ENCODE data around the gene TMED9. TPM values are rescaled to one million over a fixed set of nuclear protein-coding genes. Genes with fewer than 3 reads are reported as not detected.

Gene TMED9
- total RNA-seq, 4 donors from 2014 or later = 83.3 to 97.1 (median 95.8) TPM

- no peak for DNase-seq (ENCODE audit: low spot score in 2 of 2)
- Histone ChIP-seq H3K27ac (no peak overlapping the region), H3K36me3 (peaks cover 0 to 40% (median 11%) of the 10 kb centered on the region in 3 donors), H3K9me3 (no peaks in the 10 kb centered on the region), H3K27me3 (peaks cover 0 to 6% of the 10 kb centered on the region in 2 donors), H3K4me3 (no peak overlapping the region), H3K4me1 (peaks cover 0 to 25% (median 11%) of the 10 kb centered on the region in 4 donors)
- TF ChIP-seq POLR2A (IDR thresholded peaks at IDR 0.05) = no peak
- no peak for TF ChIP-seq CTCF (IDR thresholded peaks at IDR 0.05)
- TF ChIP-seq EP300 (IDR thresholded peaks at IDR 0.05) = no peak
- 91 to 92% methylated on average over 8 of the region's 8 CpGs for WGBS, 2 donors
Observed at GRCh38 chr5:177594071-177594470, 2.1 kb downstream of the TMED9 start.

GRCh38 chr5:177595026-177595585 is 3.1 kb downstream of the TMED9 start:
- no peak for DNase-seq (ENCODE audit: low spot score in 2 of 2)
- Histone ChIP-seq H3K4me3 (no peak overlapping the region), H3K4me1 (peaks cover 0 to 28% (median 13%) of the 10 kb centered on the region in 4 donors), H3K27me3 (peaks cover 0 to 3% of the 10 kb centered on the region in 2 donors), H3K9me3 (no peaks in the 10 kb centered on the region), H3K36me3 (peaks cover 0 to 40% (median 11%) of the 10 kb centered on the region in 3 donors), H3K27ac (no peak overlapping the region)
- no peak for TF ChIP-seq EP300 (IDR thresholded peaks at IDR 0.05)
- TF ChIP-seq CTCF (IDR thresholded peaks at IDR 0.05) = no peak
- no peak for TF ChIP-seq POLR2A (IDR thresholded peaks at IDR 0.05)
- WGBS, 2 donors = 96% methylated on average over 8 of the region's 8 CpGs

- no peak for DNase-seq (ENCODE audit: low spot score in 2 of 2)
- H3K4me3 ChIP-seq = no peak overlapping the region
- no peaks in the 10 kb centered on the region for H3K27me3 ChIP-seq
- no peaks in the 10 kb centered on the region for H3K9me3 ChIP-seq
- peaks cover 0 to 40% (median 11%) of the 10 kb centered on the region in 3 donors for H3K36me3 ChIP-seq
- 93 to 97% methylated on average over 2 of the region's 2 CpGs for WGBS, 2 donors
- peaks cover 0 to 36% (median 20%) of the 10 kb centered on the region in 4 donors for H3K4me1 ChIP-seq
- no peak overlapping the region for H3K27ac ChIP-seq
- TF ChIP-seq EP300 (IDR thresholded peaks at IDR 0.05) = no peak
- no peak for TF ChIP-seq CTCF (IDR thresholded peaks at IDR 0.05)
- TF ChIP-seq POLR2A (IDR thresholded peaks at IDR 0.05) = no peak
Observed at GRCh38 chr5:177595991-177596774, 4.2 kb downstream of the TMED9 start.

- Histone ChIP-seq H3K9me3 (no peaks in the 10 kb centered on the region), H3K4me3 (no peak overlapping the region), H3K4me1 (peaks cover 0 to 38% (median 23%) of the 10 kb centered on the region in 4 donors), H3K36me3 (peaks cover 0 to 40% (median 11%) of the 10 kb centered on the region in 3 donors), H3K27me3 (no peaks in the 10 kb centered on the region), H3K27ac (no peak overlapping the region)
- 88 to 98% methylated on average over 2 of the region's 2 CpGs for WGBS, 2 donors
- TF ChIP-seq POLR2A (IDR thresholded peaks at IDR 0.05) = no peak
- TF ChIP-seq EP300 (IDR thresholded peaks at IDR 0.05) = no peak
- no peak for TF ChIP-seq CTCF (IDR thresholded peaks at IDR 0.05)
- DNase-seq (ENCODE audit: low spot score in 2 of 2) = no peak
Observed at GRCh38 chr5:177596775-177597238, 4.8 kb downstream of the TMED9 start.

GRCh38 chr5:177598477-177598876 is 6.5 kb downstream of the TMED9 start:
- Histone ChIP-seq H3K9me3 (no peaks in the 10 kb centered on the region), H3K4me1 (peaks cover 0 to 32% (median 13%) of the 10 kb centered on the region in 4 donors), H3K27me3 (no peaks in the 10 kb centered on the region), H3K36me3 (peaks cover 0 to 38% (median 11%) of the 10 kb centered on the region in 3 donors), H3K27ac (no peak overlapping the region), H3K4me3 (no peak overlapping the region)
- WGBS, 2 donors = 42 to 53% methylated on average over 5 of the region's 5 CpGs
- DNase-seq (ENCODE audit: low spot score in 2 of 2) = no peak
- TF ChIP-seq CTCF (IDR thresholded peaks at IDR 0.05) (no peak), POLR2A (IDR thresholded peaks at IDR 0.05) (no peak), EP300 (IDR thresholded peaks at IDR 0.05) (no peak)

All from tibial nerve (tissue), 4 donors.